Lung (tissue), 12 donors: ENCODE data around the gene TREML4. TPM values are rescaled to one million over a fixed set of nuclear protein-coding genes. Genes with fewer than 3 reads are reported as not detected.
A peak's percentile ranks its signal among the peaks of the same experiment; 100 is the strongest.

Source experiments
- ATAC-seq: fragments of 200-7000 bp; cut with Tn5 transposase; one replicate; pipeline ENCODE4 v1.9.1; 2020; ENCODE audit warnings: moderate number of reproducible peaks; ENCODE audit not compliant: insufficient read depth, low FRiP score
- DNase-seq, 3 donors: peaks; one replicate each; pipeline ENCODE4 v3.0.0-alpha.2; 2013 to 2017
- H3K27ac ChIP-seq, 2 donors: one replicate each; pipeline ENCODE4 v1.5.1; 2013; ENCODE audit warnings: mild to moderate bottlenecking in 2 of 2, moderate library complexity in 2 of 2, control low read depth in 1 of 2, inconsistent platforms in 1 of 2, low read depth in 1 of 2, low read length in 1 of 2
- H3K27me3 ChIP-seq, 3 donors: one replicate each; pipeline ENCODE4 v1.5.1; 2013; ENCODE audit warnings: low read length in 2 of 3; ENCODE audit not compliant: control insufficient read depth in 3 of 3, insufficient read depth in 3 of 3
- H3K36me3 ChIP-seq, 4 donors: one replicate each; pipeline ENCODE4 v1.5.1; 2013; ENCODE audit warnings: low read length in 4 of 4, mild to moderate bottlenecking in 1 of 4, moderate library complexity in 1 of 4; ENCODE audit not compliant: control insufficient read depth in 4 of 4, insufficient read depth in 4 of 4
- H3K4me1 ChIP-seq, 5 donors: one replicate each; pipeline ENCODE4 v1.5.1; 2013; ENCODE audit warnings: low read length in 5 of 5, mild to moderate bottlenecking in 2 of 5, moderate library complexity in 1 of 5; ENCODE audit not compliant: control insufficient read depth in 5 of 5, insufficient read depth in 5 of 5
- H3K4me3 ChIP-seq: one replicate; pipeline ENCODE4 v1.5.1; 2013; ENCODE audit warnings: mild to moderate bottlenecking, control low read depth, moderate library complexity
- H3K9ac ChIP-seq, 2 donors: one replicate each; pipeline ENCODE4 v1.5.1; 2013; ENCODE audit warnings: low read length in 2 of 2, control low read depth in 1 of 2; ENCODE audit not compliant: insufficient read depth in 1 of 2
- H3K9me3 ChIP-seq, 4 donors: one replicate each; pipeline ENCODE4 v1.5.1; 2013; ENCODE audit warnings: low read length in 3 of 4, mild to moderate bottlenecking in 1 of 4, moderate library complexity in 1 of 4; ENCODE audit not compliant: control insufficient read depth in 4 of 4, insufficient read depth in 3 of 4
- CTCF ChIP-seq: IDR thresholded peaks from 2 replicates; pipeline ENCODE4 v1.5.1; 2012; ENCODE audit warnings: mild to moderate bottlenecking; ENCODE audit errors: control extremely low read depth, extremely low read depth
- WGBS, 2 donors: extraction: QIAGEN DNeasy Blood & Tissue Kit; methylation state at CpG; one replicate each; pipeline ENCODE4 v1.1.7; 2013; 5-methylcytosine and 5-hydroxymethylcytosine counted together
- polyA plus RNA-seq, 2 donors: library from polyadenylated mRNA; stranded (reverse); fragments of 200-250 nt; gene quantifications; one replicate each; pipeline ENCODE4 v1.2.1, GENCODE V29; 2013
- total RNA-seq, 2 donors: library from RNA; depleted of rRNA in 1 of 2; stranded (reverse); fragments of >200 nt in 1 of 2; gene quantifications; one replicate each; pipeline ENCODE4 v1.2.1, GENCODE V29; 2014 to 2021
- donor health status: control.
- donor health status: control.
- donor health status: Bipolar disorder and iron deficiency.
- donor health status: healthy.
- donor health status: DM: yes; HTN: yes; CAD: no.

Gene TREML4
- total and polyA plus RNA-seq, 4 donors: 1.3 to 5.8 TPM; not detected in 2

- Histone ChIP-seq H3K9me3 (no peaks in the 10 kb centered on the region), H3K27ac (peak overlapping the region in 1 of 2 donors; percentile 15), H3K27me3 (peaks cover 0 to 7% (median 3%) of the 10 kb centered on the region in 3 donors), H3K4me3 (no peak overlapping the region), H3K4me1 (no peaks in the 10 kb centered on the region), H3K9ac (no peak overlapping the region), H3K36me3 (no peaks in the 10 kb centered on the region)
- no peak for DNase-seq
- 83 to 90% methylated on average over 5 of the region's 5 CpGs for WGBS, 2 donors
- no peak for ATAC-seq
- no peak for TF ChIP-seq CTCF
Measured at GRCh38 chr6:41272591-41273240, 44.6 kb downstream of the TREML4 start.

DNA sequence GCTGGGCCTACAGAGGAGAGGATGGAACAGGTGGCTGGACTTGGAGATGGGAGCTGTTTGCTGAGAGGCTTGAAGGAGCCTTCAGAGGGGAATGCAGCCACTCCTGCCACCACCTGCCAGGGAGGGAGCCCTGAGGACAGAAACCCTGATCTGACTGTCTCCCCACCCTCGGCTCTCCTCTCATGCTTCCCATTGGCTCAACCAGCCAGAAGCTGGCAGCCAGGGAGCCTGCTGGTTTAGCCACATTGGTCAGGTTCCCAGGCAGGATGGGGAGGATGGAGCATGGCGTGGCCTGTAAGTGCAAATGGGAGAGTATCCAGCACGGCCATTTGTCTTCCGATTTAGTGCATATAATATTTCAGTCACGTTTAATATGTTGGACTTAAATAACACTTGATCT, 45.6 kb downstream of the TREML4 start:
- Histone ChIP-seq H3K27ac (no peak overlapping the region), H3K4me3 (no peak overlapping the region), H3K36me3 (no peaks in the 10 kb centered on the region), H3K9me3 (no peaks in the 10 kb centered on the region), H3K27me3 (peaks cover 0 to 7% (median 3%) of the 10 kb centered on the region in 3 donors), H3K9ac (no peak overlapping the region), H3K4me1 (peaks cover 0 to 2% (median under 1%) of the 10 kb centered on the region in 5 donors)
- 85 to 94% methylated on average over 5 of the region's 5 CpGs for WGBS, 2 donors
- ATAC-seq (no peak), DNase-seq (no peak)
- no peak for TF ChIP-seq CTCF

DNA sequence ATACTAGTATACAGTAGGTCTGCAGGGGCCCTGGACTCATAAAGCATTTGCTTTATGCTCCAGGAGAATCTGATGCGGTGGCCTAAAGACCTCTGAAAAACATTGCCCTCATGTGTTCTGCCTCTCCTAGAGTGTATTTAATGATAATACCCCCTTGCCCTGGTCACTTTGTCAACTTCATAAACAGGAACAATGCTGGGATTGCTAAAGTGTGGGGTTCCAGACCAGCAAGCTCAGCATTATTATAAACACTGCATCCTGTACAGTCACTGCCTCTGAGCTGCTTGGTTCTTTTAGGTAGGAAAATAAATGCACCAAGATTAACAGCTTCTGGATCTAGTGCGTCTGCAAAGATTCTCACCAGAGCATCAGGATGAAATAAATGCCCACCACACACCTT, 46.1 kb downstream of the TREML4 start:
- DNase-seq (no peak), ATAC-seq (no peak)
- Histone ChIP-seq H3K27me3 (peaks cover 0 to 7% (median 3%) of the 10 kb centered on the region in 3 donors), H3K9me3 (no peaks in the 10 kb centered on the region), H3K4me3 (no peak overlapping the region), H3K9ac (no peak overlapping the region), H3K4me1 (peaks cover 0 to 5% (median 4%) of the 10 kb centered on the region in 5 donors), H3K36me3 (no peaks in the 10 kb centered on the region), H3K27ac (no peak overlapping the region)
- TF ChIP-seq CTCF: no peak
- WGBS, 2 donors: 84 to 85% methylated on average over 2 of the region's 2 CpGs

GRCh38 chr6:41275489-41275888, 47.3 kb downstream of the TREML4 start:
- no peak for DNase-seq
- Histone ChIP-seq H3K4me1 (peaks cover 0 to 5% (median 4%) of the 10 kb centered on the region in 5 donors), H3K9me3 (no peaks in the 10 kb centered on the region), H3K27me3 (peaks cover 0 to 7% (median 3%) of the 10 kb centered on the region in 3 donors), H3K27ac (no peak overlapping the region), H3K36me3 (no peaks in the 10 kb centered on the region), H3K4me3 (no peak overlapping the region), H3K9ac (no peak overlapping the region)
- ATAC-seq: no peak
- WGBS, 2 donors: 72 to 80% methylated on average over 4 of the region's 4 CpGs
- no peak for TF ChIP-seq CTCF
